Neural crest cell (in vitro differentiated cells): ENCODE results near the gene PSMG2. TPM values are rescaled to one million over a fixed set of nuclear protein-coding genes. Genes with fewer than 3 reads are reported as not detected.

Experiments
- DNase-seq: peaks from one replicate; pipeline ENCODE4 v3.0.0; 2021; ENCODE audit warnings: low read depth, mixed read lengths, low spot score
- H3K27ac Mint-ChIP-seq: one replicate; pipeline ENCODE4 v1.8.0; 2021; ENCODE audit warnings: mild to moderate bottlenecking, mixed read lengths; ENCODE audit not compliant: unreplicated experiment
- H3K27me3 Mint-ChIP-seq: 2 replicates; pipeline ENCODE4 v1.8.0; 2021; ENCODE audit warnings: low read depth, mild to moderate bottlenecking, mixed read lengths
- H3K36me3 Mint-ChIP-seq: 2 replicates; pipeline ENCODE4 v1.8.0; 2021; ENCODE audit warnings: low read depth, mild to moderate bottlenecking, mixed read lengths
- H3K4me1 Mint-ChIP-seq: 2 replicates; pipeline ENCODE4 v1.8.0; 2021; ENCODE audit warnings: mixed read lengths
- H3K4me3 Mint-ChIP-seq: one replicate; pipeline ENCODE4 v1.8.0; 2021; ENCODE audit warnings: mild to moderate bottlenecking, mixed read lengths
- H3K9me3 Mint-ChIP-seq: 2 replicates; pipeline ENCODE4 v1.8.0; 2021; ENCODE audit warnings: mixed read lengths
- CTCF ChIP-seq: fragments of 200-600 bp; sonication (generic); conservative IDR thresholded peaks from 2 replicates; pipeline ENCODE4 v1.5.0; 2021; ENCODE audit warnings: antibody characterized with exemption, mild to moderate bottlenecking
- total RNA-seq: library from RNA; stranded (reverse); gene quantifications from 2 replicates; pipeline ENCODE4 v1.2.1, GENCODE V29; 2021

The PSMG2 gene
- total RNA-seq, 1 donor from 2014 or later = 61.4 TPM

GRCh38 chr18:12774982-12775381, 72.1 kb downstream of the PSMG2 start:
- no peak for DNase-seq
- no peaks in the 10 kb centered on the region for H3K4me1 Mint-ChIP-seq
- TF ChIP-seq CTCF = no peak

More at GRCh38 chr18:12774982-12775381, 72.1 kb downstream of the PSMG2 start:
- H3K4me3 Mint-ChIP-seq = no peak overlapping the region
- no peak overlapping the region for H3K27ac Mint-ChIP-seq
- no peaks in the 10 kb centered on the region for H3K36me3 Mint-ChIP-seq
- H3K27me3 Mint-ChIP-seq = no peaks in the 10 kb centered on the region
- peaks cover 3% of the 10 kb centered on the region for H3K9me3 Mint-ChIP-seq

Other genes with a start within 250 kb of the PSMG2 start
- 34.9 and 40.5 TPM in 2 replicates for gene SPIRE1, start 44.9 kb upstream of the PSMG2 start, total RNA-seq
- gene CEP76, start 319 bp upstream of the PSMG2 start, total RNA-seq = 11.2 and 15.4 TPM in 2 replicates
- 31.7 and 34.4 TPM in 2 replicates for gene PTPN2, start 181.2 kb downstream of the PSMG2 start, total RNA-seq
- 64.2 and 74.5 TPM in 2 replicates for gene SEH1L, start 245.0 kb downstream of the PSMG2 start, total RNA-seq